Left kidney (tissue), 8 donors: ENCODE measurements around the gene CASS4. TPM values are rescaled to one million over a fixed set of nuclear protein-coding genes. Genes with fewer than 3 reads are reported as not detected.
"Not testable (repeated sequence)": the region's sequence is repeated elsewhere in the genome, so short reads cannot be mapped to it uniquely, and the experiment has no call there.

Experiments used
- DNase-seq: peaks from one replicate; pipeline ENCODE4 v3.0.0-alpha.2; 2013
- long read RNA-seq, 8 donors: transcript quantifications; one replicate each; lab custom pipeline, GENCODE V29; 2026
- polyA plus RNA-seq: library from polyadenylated mRNA; unstranded; fragments of 120-200 nt; gene quantifications from one replicate; pipeline ENCODE4 v1.2.1, GENCODE V29; 2013; ENCODE audit not compliant: insufficient read length

The CASS4 gene
- 3.6 TPM for polyA plus RNA-seq
- long read RNA-seq, donor 1: 0 reads
- long read RNA-seq, donor 2: 0 reads
- long read RNA-seq, donor 3: 0 reads
- long read RNA-seq, donor 4: 0 reads
- long read RNA-seq, donor 5: 0 reads
- long read RNA-seq, donor 6: 0 reads
- long read RNA-seq, donor 7: 0 reads
- long read RNA-seq, donor 8: 0 reads

DNA sequence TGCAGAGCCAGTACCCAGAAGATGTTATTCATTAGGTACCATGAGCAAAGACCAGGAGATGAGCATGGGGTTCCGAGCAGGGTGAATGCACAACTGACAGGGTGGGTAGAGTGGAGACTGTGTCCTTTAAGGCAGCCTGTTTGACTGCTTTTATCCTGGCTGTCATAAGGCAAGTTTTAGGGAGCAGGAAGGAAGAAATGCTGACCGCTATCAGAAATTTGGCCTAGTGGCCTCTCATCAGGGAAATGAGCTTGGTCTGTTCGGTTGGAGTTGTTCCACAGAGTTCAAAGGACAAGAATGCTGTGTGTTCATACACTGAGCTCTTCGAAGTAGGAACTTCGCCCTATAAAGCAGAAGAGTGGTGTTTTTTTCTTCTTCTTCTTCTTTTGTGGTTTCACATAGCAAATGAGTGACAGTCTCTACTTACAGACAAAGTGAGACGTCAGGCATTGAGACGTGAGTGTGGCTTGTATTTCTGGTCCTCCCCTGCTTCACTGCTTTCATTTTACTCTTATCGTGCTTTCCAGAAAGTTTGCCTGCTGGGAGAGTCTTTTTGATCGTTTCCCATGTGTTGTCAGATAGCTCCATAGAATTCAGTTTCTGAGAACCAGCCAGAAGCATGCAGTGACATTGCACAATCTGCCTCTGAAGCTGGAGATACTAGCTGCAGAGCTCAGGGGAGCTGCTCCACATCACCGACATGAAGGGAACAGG, at the start of gene CASS4:
Gene CASS4, plus strand, starts transcription at position 502 of the 714 bp plus-strand sequence. Its CDS starts 199 bp downstream, at position 701.
- peak; percentile 42 for DNase-seq

DNA sequence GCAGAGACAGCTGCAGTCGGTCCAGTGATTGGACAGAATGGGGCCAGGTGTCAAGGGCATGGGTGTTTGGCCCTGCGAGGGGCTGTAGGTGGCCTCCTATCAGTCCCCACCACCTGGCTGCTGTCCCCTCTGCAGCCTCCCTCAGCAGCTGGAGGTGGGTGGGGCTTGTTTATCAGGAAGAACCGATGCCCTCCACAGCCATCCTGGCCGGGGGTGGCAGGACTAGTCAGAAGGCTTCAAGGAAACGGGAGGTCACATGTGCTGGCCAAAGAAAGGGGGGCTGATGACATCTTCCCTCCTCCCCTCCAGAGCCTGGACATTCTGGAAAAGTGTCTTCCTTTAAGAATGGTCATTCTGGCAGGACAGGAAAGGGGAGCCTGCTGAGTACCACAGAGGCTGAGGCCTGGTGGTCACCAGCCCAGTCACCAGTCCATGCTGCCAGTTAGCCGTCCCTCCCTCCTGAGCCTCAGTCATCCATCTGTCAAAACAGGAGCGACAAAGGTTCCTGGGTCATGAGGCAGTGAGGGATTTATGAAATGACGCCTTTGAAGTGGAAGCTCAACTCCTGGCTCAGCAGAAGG, 49.1 kb upstream of the CASS4 start:
- no peak for DNase-seq

GRCh38 chr20:56363491-56363890, 48.6 kb upstream of the CASS4 start:
- DNase-seq: no peak

DNA sequence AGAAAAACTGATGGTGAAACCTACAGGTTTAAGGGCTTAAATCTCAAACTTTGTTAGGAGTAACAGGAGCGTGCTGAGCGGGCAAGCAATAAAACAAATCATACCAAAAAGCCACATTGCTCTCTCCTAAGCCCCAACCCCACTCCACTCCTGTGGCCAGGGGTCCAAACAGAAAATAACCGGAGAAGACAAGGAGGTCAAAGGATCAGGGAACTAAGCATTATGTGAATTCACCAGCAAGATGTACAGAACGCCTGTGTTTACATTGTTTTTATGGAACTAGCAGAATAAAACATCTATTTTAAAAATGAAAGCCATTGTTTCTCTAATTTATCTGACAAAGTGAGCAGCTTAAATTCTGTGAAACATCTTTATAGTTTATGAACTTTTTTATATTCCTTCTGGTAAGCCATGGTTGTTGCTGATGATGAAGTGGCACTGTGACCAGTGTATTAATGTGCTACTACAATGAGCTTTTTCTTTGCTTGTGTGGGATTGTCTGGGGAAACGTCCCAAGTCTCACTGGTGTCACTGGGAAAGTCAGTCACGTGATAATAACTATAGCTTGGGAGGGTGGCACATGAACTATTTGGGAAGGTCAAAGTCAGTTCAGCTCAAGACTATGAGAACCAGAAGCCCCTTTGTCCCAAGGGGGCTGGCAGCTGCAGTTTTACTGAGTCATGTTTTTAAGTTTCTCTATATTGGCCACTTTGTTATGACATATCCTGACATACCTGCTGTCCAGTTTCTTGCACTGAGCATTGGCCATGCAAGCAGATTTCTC, 43.5 kb upstream of the CASS4 start:
- DNase-seq: no peak

DNA sequence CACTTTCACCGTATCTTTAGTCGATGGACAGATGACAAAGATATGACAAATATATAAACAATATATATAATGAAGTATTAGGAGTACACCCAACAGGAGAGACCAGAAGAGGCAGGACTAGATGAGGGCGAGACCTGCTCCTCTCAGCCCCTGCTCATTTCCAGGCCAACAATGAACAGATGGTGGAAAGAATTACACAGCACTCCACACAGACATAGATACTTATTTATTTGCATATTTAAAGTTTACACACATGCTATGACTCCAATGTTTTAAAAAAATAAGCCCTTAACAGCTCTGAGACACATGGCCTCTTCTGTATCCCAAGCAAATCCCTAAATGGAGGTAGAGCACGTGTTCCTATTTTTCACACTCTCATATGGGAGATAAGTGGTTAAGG, 42.9 kb upstream of the CASS4 start:
- DNase-seq: no peak

- no peak for DNase-seq
These were observed 40.1 kb upstream of the CASS4 start for GRCh38 chr20:56371977-56372376.

DNA sequence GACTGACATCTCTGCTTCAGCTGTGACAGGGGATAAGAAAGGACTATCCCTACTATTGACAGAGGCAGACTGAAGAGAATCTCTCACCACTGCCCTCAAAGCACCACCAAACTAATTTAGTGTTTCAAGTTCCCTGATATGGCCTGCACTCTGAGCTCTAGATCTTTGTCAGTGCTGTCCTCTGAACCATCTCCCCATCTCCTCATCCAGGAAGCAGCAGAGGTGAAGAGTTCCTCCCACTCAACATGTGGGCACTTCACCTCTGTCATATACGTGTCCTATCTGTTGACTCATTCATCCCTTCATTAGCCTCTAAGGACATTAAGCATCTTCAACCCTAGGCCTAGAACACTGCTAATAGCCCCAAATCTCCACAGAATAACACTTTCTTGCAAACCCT, 39.2 kb upstream of the CASS4 start:
- no peak for DNase-seq

- DNase-seq: no peak
These were observed 38.1 kb upstream of the CASS4 start for GRCh38 chr20:56373942-56374341.

GRCh38 chr20:56376331-56376730, 35.7 kb upstream of the CASS4 start:
- no peak for DNase-seq

DNA sequence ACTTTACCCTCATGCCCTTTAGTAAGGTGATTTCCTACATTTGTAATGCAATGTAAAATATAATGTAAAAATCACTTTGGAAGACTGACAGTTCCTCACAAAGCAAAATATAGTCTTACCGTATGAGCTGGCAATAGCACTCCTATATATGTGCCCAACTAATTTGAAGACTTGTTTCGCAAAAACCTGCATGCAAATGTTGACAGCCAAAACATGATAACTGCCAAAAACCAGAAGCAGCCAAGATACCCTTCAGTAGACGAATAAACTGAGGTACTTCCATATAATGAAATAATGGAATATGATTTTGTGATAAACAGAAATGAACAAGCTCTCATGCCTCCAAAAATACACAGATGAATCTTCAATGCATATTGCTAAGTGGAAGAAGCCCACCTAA, 33.7 kb upstream of the CASS4 start:
- DNase-seq: no peak

DNA sequence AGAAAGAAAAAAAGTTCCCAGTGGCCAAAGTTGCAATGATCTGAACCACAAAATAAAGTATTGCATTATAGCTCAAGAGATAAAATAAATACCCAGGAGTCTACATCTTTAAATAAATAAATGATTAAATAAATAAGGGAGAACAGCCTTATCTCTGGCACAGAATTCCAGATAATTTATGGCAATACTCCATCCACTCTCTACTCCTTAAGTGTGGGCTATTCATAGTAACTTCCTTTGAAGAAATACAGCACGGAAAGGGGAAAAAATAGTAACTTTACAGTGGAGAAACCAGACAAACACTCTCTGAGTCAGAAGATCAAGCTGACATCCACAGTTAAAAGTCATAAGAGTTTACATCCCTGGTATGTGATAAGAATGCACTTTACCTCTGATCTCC, 31.7 kb upstream of the CASS4 start:
- DNase-seq: no peak

DNA sequence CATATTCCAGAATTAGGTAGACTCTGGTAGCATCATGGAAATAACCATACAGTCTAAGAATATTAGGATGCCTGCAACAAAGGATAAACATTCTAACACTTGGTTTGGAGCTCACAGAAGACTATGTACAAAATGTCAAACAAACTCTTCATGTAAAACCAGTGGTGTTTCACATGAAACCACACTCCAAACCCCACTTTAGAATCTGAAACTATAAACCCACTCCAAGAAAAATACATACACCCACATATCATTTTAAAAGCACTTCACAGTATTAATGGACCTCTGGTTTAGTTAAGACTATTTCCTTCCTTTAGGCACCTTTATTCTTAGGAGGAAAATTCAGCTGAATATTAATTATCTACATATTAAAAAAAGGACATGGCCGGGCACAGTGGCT, 30.6 kb upstream of the CASS4 start:
- no peak for DNase-seq

GRCh38 chr20:56382696-56383095, 29.4 kb upstream of the CASS4 start:
- no peak for DNase-seq

DNA sequence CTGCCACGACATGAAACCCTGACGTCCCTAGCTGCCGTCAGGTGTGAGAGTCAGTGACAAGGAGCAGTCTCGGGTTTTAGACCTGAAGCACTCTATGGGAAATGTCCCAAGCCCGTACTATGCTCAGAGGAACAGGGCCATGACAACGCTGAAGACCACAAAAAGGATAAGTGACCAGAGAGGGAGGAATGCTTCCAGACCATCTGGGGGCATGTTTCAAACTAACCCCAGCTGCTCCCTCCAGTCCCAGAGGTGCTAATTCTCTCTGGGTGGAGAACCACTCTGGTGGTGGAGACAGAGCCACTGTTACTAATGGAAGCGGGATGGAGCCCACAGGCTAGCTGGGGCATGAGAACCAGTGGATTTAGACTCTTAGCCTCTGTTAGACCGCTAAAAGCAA, 28.7 kb upstream of the CASS4 start:
- DNase-seq: no peak

GRCh38 chr20:56385130-56385529, 26.9 kb upstream of the CASS4 start:
- DNase-seq: no peak

- DNase-seq: no peak
These were observed 25.8 kb upstream of the CASS4 start for GRCh38 chr20:56386219-56386618.

GRCh38 chr20:56388882-56389281, 23.2 kb upstream of the CASS4 start:
- DNase-seq: no peak

GRCh38 chr20:56389807-56390206, 22.3 kb upstream of the CASS4 start:
- no peak for DNase-seq

GRCh38 chr20:56390396-56390795, 21.7 kb upstream of the CASS4 start:
- not testable (repeated sequence) for DNase-seq

GRCh38 chr20:56391037-56391436, 21.0 kb upstream of the CASS4 start:
- DNase-seq: no peak

- DNase-seq: no peak
These were observed 20.4 kb upstream of the CASS4 start for GRCh38 chr20:56391596-56392131.

DNA sequence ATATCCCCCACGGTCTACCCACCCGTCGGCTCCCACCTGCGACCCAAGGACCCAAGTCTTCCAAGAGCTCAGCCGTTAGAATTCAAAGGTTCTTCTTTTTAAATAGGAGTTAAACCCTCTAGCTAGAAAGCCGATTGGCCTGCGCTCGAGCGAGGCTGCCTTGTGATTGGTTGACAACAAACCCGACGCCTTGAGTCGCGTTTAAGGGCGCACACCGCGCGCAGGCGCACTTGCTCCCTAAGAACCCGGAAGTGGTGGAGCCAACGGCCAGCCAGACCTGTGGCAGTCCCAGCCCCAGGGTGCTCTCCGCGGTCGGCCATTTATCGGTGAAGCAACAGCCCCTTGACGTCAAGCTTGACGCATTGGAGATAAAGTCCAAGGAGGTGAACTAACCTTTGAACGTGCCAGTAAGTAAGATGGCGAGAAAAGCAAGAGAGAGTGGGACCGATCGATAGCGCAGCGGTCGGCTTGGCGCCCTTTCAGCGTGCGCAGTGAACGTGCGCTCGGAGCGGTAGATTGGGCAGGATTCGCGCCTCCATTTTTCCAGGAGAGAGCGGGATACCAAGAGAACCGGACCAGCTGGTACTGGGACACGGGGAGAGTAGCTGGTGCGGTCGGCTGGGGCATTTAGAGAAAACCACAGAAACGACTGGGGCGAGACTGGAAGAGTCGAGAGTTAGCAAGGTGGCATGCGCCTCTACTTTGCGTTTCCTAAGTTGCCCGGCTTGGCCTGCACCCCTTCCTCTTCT, 19.8 kb upstream of the CASS4 start, which contains the start of the genes AURKA and CSTF1:
Gene AURKA, minus strand, starts transcription at position 84 of the 749 bp plus-strand sequence. CDS start 4,018 bp downstream, outside the sequence.
Gene CSTF1, plus strand, starts transcription at position 514 of the 749 bp plus-strand sequence. CDS start 2,908 bp downstream, outside the sequence.
- peak; percentile 98 for DNase-seq
